Activated CD4-positive, alpha-beta T cell treated with anti-CD3 and anti-CD28 coated beads, Interleukin-2, amount 50 U/mL, for 48 hours (primary cell): ENCODE data around the gene ZNF385C.
A peak's percentile ranks its signal among the peaks of the same experiment; 100 is the strongest.

ENCODE experiments used
- DNase-seq, 2 experiments: peaks; one replicate each; pipeline ENCODE4 v3.0.0-alpha.2; 2020

ZNF385C gene

DNA sequence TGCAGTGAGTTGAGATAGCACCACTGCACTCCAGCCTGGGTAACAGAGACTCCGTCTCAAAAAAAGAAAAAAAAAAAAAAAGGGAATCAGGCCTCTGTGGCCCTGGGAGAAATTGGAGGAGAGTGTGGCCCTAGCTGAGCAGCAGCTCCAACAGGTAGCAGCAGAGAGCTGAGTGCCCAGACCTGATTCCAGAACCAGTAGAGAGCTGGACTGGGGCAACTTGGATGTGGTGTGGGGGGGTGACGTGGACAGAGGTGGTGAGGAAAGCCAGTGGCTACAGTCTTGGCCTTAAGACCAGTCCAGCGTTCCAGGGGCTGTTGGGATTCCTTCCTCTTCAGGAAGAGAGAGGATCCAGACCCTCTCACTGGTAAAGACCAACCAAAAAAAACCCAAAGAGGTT lies 26.0 kb upstream of the ZNF385C start:
- DNase-seq: no peak

DNA sequence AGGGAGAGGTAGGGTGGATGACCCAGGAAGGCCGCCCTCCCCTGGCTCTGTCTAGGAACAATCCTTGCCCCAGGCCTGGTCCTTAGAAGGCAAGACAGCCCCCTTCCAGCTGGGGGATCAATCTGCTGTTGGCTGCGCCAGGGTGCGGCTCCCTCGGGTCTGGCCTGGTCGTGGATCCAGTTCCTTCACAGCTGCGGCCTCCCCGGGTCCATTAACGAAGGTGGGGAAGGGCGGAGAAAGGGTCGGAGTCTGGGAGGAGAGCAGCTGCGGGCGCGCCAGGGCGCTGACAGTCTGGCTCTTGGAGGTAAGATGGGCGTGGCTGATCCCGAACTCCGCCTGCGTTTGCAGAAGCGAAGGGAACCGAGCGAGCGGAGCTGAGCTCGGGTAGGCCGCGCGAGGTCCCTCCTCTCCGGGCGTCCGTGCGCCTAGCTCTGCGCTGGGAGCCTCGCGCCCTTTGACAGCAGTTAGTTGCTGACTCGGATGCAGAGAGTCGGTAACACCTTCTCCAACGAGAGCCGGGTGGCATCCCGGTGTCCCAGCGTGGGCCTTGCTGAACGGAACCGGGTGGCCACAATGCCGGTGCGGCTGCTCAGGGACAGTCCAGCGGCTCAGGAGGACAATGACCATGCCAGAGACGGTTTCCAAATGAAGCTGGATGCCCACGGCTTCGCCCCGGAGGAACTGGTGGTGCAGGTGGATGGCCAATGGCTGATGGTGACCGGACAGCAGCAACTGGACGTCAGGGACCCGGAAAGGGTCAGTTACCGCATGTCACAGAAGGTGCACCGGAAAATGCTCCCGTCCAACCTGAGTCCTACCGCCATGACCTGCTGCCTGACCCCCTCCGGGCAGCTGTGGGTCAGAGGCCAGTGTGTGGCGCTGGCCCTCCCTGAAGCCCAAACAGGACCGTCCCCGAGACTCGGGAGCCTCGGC lies 24.4 kb upstream of the ZNF385C start, which contains the start of gene HSPB9:
Gene HSPB9, plus strand, starts transcription at position 434 of the 933 bp plus-strand sequence. Its CDS starts 47 bp downstream, at position 481.
- no peak for DNase-seq

DNA sequence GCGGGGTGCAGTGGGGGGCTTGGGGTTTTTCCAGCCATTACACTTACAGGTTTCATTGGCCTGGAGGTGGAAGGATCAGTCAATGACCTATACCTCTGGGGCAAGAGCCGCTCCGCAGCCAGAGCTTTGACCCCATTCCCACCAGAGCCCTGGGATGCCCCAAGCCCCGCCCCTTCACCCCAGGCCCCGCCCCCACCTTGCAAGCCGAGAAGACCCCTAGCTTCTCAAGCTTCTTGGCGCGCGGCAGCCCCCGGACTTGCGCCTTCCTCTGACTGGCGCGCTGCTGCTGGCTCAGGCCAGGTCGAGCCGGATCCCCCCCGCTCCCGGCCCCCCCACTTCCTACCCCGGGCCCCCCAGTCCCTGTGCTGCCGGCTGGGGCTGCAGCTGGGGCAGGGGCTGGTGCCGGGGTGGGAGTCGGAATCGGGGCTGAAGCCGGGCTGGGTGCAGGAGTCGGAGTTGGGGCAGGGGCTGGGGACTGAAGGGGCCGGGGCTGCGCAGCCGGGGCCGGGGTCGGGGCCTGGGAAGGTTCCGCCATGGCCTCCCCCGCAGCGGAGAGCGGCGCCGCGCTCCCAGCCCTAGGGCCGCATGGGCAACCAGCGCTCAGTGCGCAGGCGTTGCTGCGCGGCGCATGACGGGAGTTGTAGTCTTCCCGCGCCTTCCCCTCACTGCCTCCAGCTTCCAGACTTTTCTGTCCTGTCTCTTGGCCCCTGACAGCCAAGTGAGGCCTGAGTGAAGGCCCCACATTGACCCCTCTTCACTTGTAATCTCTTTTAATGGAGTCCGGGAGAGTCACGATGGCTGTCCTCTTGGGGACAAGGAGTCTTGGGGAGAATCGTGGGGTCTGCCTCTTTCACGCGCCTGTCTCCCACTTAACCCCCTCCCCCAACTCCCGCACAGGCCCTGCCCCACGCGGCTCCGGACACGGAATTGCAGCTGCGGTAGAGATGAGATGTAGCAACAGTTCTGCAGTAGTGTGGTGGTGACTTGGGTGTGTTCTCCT lies 22.8 kb upstream of the ZNF385C start, which contains the start of gene KAT2A:
Gene KAT2A, minus strand, starts transcription at position 598 of the 1,000 bp plus-strand sequence. Its CDS starts 63 bp downstream, at position 535.
- DNase-seq: peak; percentile 77 to 81

DNA sequence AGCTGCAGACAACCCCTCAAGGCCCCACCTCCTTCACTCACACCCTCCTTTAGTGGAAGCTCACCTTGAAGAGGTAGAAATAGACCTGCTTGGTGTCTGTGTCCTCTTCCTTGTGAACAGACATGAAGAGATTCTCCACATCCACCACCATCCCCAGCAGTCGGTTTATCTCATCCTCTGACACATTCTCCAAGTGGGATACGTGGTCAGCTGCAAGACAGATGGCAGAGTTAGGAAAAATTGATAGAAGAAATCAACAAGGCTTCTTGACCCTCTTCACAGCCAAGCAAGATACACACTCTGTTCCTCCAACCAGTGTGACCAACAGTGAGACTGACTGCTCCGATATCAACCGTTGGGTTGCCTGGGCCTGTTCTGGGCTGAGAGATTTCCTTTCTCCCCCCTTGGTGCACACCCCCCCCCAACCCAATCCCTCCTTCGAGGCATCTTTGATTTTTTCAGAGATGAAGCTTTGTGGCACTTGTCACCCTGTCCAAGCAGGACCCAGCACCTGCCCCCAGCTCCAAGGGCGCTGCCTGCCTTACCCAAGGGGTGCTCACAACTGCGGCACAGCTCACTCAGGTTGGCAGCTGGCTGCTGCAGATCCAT lies 22.0 kb upstream of the ZNF385C start:
- no peak for DNase-seq

DNA sequence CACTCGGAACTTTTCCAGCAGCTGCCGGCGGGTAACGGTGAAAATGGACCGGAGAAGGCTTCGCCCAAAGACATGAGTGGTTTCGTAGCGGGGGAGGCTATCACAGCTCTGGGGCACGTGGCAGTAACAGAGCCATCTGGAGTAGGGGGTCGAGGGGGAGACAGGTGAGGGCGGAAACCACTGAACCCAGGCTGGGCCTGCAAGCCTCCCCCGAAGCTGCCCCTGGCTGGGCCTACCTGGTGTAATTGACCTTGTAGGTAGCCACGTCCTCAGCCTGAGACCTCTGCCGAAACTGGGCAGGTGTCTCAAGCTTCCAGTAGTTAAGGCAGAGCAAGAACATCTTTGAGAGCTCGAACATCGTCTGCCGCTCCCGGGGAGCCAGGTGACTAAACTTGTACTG lies 21.0 kb upstream of the ZNF385C start:
- no peak for DNase-seq

DNA sequence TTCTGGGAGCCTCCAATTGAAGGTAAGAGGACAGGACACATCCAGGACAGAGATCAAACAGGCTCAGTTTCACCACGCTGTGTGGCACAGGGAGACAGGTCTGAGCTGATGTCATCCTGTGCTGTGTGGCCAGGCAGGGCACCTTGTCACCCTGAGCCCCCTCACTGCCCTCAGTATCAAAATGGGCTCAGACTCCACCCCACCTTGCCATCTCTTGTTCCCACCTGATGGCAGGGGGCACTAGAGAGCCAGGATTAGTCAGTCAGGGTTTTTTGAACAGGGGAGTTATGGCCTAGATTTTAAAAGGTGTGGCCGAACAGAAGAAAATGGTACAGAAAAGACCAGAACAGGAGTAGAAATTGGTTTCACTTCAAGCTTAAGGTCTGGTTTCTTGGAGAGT lies 20.3 kb upstream of the ZNF385C start:
- DNase-seq: peak; percentile 49 to 62

DNA sequence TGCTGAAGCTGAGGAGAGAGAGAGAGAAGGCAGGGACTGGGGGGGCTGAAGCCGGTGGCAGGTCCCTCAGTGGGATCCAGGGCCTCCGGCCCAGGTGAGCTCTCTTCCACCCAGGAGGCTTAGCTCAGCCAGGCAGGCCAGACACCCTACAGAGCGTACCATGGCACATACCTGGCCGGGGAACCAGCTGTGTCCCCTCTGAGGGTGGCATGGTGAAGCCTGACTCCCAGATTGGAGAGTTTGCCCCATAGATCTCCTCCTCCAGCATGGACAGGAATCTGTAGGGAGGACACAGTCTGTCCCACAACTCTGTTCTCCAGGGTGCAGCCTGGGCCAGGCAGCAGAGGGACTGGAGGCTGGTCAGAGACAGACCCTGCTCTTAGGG lies 19.8 kb upstream of the ZNF385C start:
- no peak for DNase-seq

DNA sequence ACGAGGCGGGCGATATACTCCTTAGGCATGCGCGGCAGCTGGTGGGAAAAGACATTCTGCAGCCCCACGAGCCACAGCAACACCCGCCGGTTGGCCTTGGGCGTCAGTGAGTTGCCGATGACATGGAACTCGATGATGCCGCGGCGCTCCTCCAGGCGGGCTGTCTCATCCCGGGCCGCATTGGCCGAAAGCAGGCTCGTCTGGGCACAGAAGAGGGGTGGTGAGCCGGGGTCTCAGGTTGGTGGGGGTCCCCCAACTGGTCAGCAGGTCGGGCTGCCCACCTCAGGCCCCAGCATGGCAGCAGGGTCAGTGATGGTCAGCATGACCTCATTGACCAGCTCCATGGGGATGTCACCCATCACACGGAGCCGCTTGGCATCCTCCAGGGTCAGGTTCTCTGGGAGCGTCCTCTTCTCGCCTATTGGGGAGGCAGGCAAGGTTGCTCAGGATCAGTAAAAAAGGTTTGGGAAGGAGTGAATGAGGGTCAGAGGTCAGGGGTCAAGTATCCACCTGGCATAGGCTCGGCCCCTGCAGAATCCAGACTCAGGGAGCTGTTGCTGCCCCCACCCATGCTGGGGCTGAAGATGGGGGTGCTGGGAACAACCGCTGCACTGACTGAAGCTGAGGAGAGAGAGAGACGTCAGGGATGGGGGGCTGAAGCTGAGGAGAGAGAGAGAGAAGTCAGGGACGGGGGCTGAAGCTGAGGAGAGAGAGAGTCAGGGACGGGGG lies 19.3 kb upstream of the ZNF385C start:
- DNase-seq: no peak

DNA sequence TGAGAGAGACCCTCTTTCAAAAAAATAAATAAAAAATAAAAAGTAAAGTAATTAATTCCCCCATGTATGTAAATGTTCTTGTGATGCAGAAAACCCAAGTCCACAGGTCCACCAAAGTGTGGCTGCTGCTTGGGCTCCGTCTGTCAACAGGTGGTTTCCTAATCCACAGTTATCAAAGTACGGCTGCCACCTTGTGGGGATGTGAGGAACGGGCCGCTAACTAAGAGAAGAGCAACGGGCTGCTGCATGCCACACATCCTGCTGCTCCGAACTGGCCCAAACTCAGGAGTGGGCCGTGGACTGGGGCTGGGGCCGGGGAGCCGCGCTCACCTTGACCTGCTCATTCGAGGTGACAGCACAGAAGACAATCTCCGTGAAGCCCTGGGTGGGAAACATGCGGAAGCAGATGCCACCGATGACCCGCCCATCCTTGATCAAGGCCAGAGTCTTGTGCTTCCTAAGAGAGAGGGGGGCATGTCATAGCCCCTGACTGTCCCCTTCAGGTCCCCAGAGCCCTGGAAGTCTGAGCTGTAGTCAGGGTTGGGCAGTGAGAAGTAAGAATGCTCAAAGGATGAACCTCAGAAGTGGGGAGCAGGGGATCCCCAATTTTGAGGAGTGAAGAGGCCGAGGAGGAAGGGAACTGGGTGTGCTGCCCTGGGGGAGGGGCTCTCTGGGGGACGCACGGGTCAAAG lies 18.6 kb upstream of the ZNF385C start:
- DNase-seq: peak; percentile 83 to 86

DNA sequence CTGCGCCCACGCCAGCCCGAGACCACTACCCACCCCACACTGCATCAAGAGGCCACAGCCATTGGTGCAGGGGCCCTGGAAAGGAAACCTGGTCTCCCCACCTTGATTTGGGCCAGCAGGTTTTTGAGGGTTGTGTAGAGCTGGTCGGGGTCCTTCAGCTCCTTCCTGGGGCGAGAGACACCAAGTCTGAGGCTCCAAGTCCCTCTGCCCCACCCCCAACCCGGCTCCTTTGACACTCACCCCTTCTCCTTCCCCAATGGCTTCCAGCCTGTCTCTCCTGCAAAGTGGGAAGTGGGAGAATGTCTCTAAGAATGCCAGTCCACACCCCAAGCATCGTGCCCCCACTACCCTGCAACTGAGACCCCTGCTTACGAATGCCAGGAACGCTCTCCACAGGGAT lies 15.8 kb upstream of the ZNF385C start:
- DNase-seq: no peak

DNA sequence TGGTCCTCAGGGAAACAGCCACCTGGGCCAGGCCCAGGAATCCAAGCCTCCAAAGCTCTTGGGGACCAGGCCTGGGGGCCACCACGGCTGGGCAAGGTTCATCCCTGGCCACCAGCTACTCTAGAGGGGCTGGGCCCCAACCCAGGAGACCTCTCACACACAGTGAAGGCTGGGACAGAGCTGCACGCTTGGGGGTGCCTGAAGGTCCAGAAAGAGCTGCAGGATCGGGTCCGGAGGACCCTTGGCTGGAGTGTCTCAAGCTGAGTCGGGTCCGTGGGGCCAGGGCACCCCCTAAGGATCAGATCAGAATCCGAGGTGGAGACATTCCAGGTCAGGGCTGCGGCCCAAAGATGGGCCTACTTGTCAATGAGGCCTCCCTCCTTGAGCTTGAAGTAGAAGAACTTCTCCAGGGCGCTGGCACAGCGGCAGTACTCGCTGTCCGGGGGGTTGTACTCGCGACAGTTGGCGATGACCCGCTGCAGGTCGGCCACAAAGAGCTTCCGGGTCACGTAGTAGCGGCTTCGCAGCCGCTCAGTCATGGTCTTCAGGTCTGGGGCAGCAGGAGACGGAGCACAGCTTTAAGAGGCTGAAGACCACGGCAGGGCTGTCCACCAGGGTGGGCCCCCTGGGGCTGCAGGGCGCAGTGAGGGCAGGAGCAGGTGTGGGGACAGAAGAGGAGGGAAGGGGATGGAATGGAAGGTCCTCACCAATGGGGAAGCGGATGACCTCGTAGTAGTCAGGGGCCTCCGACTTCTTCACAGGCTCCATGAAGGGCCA lies 15.2 kb upstream of the ZNF385C start:
- no peak for DNase-seq

DNA sequence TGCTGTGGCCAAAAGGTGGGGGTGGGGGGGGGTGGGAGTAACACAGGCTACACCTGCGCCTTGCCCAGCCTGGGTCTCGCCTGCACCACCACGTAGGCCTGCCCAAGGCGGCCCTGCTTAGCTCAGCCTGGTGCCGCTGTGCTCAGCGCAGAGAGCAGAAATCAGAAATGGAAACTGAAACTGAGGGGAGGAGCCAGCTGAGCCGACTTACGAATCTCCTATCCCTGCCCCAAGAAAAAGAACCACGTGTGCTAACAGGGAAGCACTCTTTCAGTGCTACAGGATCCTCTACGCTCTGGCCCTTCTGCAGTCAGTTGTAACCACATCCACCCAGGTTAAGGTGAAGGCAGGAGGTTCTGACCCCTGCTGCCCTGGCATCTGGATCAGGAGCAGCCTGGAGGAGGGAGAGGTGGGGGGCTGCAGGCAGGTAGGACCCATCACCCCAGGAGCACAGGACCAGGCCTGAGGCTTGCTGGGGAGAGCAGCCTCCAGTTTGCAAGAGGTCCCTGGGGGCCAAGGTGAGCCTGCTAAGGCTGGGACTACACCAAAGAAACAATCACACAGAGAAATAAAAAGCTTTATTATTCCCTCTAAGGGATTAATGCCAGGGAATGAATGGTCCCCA lies 14.4 kb upstream of the ZNF385C start, which contains the start of gene DHX58:
Gene DHX58, minus strand, starts transcription at position 163 of the 625 bp plus-strand sequence. CDS start 822 bp downstream, outside the sequence.
- DNase-seq: peak; percentile 77 to 83

DNA sequence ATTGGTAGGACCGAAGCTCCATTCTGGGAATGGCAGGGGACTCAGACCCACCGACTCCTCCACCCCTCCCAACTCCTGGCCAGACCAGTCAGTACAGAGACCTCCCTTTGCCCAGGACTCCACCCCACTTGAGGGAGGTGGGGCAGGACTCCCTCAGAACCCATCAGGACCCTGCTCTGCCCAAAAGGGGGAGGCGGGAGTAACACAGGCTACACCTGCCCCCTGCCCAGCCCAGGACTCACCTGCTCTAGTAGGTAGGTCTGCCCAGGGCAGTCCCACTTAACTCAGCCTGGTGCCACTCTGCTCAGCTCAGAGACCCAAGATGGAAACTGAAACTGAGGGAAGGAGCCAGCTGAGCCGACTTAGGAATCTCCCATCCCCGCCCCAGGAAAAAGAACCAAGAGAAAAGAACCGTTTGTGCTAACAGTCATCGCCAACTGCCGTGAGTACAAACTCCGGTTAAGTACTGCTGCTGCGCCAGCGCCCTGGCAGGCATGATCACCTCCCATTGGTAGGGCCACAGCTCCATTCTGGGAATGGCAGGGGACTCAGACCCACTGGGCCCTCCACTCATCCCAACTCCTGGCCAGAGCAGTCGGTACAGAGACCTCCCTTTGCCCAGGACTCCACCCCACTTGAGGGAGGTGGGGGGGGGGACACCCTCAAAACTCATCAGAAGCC lies 13.7 kb upstream of the ZNF385C start:
- DNase-seq: peak; percentile 34 to 43

DNA sequence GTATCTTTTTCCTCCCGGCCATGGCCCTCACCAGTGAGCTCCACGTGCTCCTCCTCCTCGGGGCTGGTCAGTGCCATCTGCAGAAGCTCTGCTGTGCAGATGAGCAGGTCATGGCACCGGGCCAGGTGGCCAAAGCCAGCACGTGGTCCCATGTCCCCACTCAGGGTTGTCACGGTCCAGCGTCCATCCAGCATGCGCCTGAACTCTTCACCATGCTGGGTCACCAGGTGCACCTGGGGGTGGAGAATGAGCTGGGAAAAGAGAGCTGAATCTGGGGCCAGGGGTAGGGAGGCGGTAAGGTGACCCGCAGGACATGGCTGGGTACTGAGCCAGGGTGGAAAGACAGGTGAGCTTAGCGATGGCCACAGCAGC lies 13.0 kb upstream of the ZNF385C start:
- DNase-seq: no peak

DNA sequence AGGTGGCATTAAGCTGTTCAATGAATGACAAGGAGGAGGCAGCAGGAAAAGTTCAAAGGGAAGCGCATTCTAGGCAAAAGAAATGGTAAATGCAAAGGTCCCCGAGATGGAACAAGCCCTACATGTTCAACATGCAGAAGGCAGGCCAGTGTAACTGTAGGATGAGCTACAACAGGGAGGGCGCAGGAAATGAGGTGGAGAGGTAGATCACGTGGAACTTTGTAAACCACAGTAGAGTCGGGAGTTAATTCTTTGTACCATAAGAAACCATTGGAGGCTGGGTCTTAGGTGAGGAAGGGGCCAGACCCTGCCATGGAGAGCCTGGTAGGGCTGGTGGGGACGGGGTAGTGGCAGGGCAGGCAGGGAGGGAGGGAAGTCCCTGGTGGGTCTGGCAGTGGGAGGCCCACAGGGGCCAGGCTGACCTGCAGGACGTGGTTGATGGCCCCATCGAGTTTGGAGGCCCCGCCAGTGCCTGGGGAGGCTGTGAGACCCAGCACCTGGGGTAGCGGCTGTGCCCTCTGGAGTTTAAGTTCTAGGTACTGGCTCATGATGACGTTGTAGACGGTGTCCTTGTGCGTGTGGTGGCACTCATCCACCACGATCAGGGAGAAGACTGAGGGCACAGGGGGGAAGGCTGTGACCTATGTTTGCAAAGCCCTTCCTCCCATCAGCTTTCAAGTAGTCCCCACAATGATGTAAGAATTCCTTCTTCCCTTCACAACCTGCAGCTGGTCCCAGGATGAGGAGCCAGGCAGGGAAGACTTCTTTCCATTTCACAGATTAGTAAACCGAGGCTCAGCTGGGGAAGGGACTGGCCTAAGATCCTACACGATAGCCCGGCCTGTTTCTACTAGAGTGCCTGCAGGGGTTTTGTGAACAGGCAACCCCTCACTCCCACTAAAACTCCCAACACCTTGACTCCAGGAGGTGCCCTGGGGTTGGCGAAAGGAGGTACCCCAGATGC lies 12.3 kb upstream of the ZNF385C start:
- no peak for DNase-seq

DNA sequence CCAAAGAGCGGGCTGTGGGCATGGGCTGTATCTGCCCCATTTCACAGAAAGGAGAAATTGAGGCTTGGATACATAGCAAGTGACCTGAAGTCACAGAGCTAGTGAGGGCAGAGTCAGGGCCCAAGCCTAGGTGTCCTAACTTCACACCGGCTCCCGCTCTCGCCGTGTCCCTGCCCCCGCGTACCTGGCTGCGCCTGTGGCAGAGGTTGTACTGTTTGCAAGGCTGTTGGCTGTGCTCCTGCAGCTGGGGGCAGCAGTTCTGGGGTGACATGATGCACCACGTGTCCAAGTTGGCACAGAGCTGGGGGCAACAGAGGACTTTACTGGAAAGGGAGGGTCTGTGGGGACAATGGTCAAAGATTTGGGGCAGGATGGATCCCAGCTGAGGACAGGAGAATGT lies 10.8 kb upstream of the ZNF385C start:
- DNase-seq: no peak

DNA sequence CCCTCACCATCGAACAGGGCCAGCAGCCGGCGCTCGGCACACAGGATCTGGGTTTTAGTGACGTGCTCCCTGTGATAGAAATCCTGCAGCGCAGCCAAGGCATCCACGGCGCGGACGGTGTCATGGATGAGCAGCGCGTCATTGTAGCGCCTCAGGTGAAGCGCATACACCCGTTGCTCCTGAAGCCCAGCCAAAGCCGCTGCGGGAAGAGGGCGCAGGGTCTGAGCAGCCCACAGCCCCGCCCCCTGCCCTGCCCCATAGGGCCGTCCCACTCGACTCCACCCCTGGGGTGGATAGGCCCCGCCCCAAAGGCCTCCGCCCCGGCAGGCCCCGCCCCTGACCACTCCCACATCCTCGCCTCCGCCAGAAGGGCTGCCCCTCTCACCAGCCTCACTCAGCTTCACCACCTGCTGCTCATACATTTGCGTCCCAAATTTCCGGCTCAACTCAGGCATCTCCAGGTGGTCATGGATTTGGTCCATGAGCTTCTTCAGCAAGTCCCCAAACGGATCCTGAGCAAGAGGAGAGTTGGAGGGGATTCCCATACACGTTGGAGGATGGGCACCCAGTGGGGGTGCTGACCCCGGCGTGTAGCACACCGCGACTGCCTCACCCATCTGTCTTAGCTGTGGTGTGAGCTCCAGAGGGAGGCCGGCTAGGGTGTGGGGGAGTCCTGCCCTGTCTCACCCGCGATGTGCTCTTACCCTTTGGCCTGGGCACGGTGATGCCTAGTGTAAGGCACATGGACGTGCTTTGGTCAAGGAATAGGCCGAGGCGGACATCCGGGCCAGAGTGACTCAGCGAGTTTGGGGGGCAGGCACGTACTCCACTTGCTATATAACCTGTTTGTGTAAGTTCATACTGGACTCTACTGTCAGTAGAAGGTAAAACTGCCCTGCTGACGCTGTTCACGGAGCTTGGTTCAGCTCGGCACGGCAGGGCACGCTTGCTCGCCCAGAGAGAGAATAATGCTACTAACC lies 9.6 kb upstream of the ZNF385C start:
- DNase-seq: peak; percentile 94 to 95
